Measurements from ENCODE around the gene PCBP4.

DNA sequence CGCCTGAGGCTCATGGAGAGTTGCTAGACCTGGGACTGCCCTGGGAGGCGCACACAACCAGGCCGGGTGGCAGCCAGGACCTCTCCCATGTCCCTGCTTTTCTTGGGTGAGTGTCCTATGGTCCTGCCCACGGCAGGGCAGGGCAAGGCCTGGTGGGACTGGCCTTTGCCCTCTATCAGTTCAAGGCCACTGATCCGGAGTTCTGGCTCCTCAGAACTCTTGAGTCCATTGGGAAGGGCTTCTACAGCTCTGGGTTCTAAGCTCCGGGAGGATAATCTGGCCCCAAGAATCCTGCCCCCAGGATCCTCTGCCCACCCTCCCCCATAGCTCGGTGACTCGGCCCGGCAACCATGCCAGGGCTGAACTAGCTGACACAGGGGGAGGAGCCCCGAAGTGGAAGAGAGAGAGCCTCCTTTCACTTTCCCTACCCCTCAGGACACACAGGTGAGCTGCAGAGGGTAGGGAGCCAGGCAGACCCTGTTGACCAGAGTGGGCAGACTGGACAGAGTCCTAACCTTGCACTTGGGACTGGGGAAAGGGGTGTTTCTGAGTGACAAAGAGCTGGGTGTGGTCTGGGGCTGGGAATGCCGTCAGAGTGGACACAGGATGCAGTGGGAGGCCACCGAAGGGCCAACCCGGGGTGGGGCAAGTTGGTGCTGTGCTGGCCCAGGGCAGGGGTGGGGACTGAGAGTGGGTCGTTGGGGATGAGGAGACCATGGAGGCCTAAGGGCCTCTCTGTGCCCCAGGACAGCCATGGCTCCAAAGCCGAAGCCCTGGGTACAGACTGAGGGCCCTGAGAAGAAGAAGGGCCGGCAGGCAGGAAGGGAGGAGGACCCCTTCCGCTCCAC, 24.4 kb downstream of the PCBP4 start:
- TF ChIP-seq, protein P1, sequence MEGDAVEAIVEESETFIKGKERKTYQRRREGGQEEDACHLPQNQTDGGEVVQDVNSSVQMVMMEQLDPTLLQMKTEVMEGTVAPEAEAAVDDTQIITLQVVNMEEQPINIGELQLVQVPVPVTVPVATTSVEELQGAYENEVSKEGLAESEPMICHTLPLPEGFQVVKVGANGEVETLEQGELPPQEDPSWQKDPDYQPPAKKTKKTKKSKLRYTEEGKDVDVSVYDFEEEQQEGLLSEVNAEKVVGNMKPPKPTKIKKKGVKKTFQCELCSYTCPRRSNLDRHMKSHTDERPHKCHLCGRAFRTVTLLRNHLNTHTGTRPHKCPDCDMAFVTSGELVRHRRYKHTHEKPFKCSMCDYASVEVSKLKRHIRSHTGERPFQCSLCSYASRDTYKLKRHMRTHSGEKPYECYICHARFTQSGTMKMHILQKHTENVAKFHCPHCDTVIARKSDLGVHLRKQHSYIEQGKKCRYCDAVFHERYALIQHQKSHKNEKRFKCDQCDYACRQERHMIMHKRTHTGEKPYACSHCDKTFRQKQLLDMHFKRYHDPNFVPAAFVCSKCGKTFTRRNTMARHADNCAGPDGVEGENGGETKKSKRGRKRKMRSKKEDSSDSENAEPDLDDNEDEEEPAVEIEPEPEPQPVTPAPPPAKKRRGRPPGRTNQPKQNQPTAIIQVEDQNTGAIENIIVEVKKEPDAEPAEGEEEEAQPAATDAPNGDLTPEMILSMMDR (optimal IDR thresholded peaks at IDR 0.05 in 1 of 3, IDR thresholded peaks at IDR 0.05 in 1 of 3, conservative IDR thresholded peaks at IDR 0.05 in 1 of 3; ENCODE audit: extremely low read depth in 1 of 3, insufficient read depth in 2 of 3, low read length in 3 of 3): no peak
- no peak for TF ChIP-seq EZH2 (IDR thresholded peaks at IDR 0.05; ENCODE audit: low read length)

Data from keratinocyte (primary cell).